HG03280 (cell line): ENCODE results near the gene CPE.

Source experiments
- ATAC-seq: cut with Tn5 transposase; IDR thresholded peaks from one replicate; pipeline ENCODE4 v1.9.1; 2021; ENCODE audit warnings: mild to moderate bottlenecking, moderate library complexity; ENCODE audit not compliant: unreplicated experiment

CPE gene

GRCh38 chr4:165542476-165542875 is 163.7 kb downstream of the CPE start:
- no peak for ATAC-seq
